GM10266 (cell line): Measurements from ENCODE around the gene TYW1B.
"Not testable (repeated sequence)": the region's sequence is repeated elsewhere in the genome, so short reads cannot be mapped to it uniquely, and the experiment has no call there.

ENCODE experiments used
- DNase-seq: peaks from one replicate; pipeline ENCODE4 v3.0.0; 2012; ENCODE audit errors: extremely low spot score

TYW1B gene

GRCh38 chr7:72827839-72828591, at the start of gene TYW1B:
Gene TYW1B, minus strand, starts transcription at chr7:72828200. Its CDS starts 125 bp downstream, at chr7:72828075.
- peak; percentile 75 for DNase-seq

GRCh38 chr7:72867591-72867990, 39.6 kb upstream of the TYW1B start:
- not testable (repeated sequence) for DNase-seq

GRCh38 chr7:72858846-72859400, 30.9 kb upstream of the TYW1B start:
- DNase-seq, result not testable (repeated sequence)

GRCh38 chr7:72857925-72858324, 29.9 kb upstream of the TYW1B start:
- not testable (repeated sequence) for DNase-seq

- not testable (repeated sequence) for DNase-seq
These were observed 27.3 kb upstream of the TYW1B start for GRCh38 chr7:72855261-72855660.

- DNase-seq, result not testable (repeated sequence)
These were observed 24.9 kb upstream of the TYW1B start for GRCh38 chr7:72852937-72853336.

GRCh38 chr7:72850746-72851145, 22.7 kb upstream of the TYW1B start:
- DNase-seq, result not testable (repeated sequence)

GRCh38 chr7:72844146-72844545, 16.1 kb upstream of the TYW1B start:
- not testable (repeated sequence) for DNase-seq

GRCh38 chr7:72843166-72843565, 15.2 kb upstream of the TYW1B start:
- DNase-seq, result not testable (repeated sequence)

- DNase-seq, result not testable (repeated sequence)
These were observed 13.0 kb upstream of the TYW1B start for GRCh38 chr7:72840966-72841511.

GRCh38 chr7:72838315-72838714, 10.3 kb upstream of the TYW1B start:
- not testable (repeated sequence) for DNase-seq

GRCh38 chr7:72837291-72837690, 9.3 kb upstream of the TYW1B start:
- DNase-seq, result not testable (repeated sequence)

- DNase-seq, result not testable (repeated sequence)
These were observed 2.6 kb upstream of the TYW1B start for GRCh38 chr7:72830567-72830966.

- DNase-seq, result not testable (repeated sequence)
These were observed 1.8 kb upstream of the TYW1B start for GRCh38 chr7:72829687-72830354.

- peak; percentile 67 for DNase-seq
These were observed 1.3 kb upstream of the TYW1B start for GRCh38 chr7:72829291-72829686.
